ENCODE measurements around the gene EHBP1. TPM values are rescaled to one million over a fixed set of nuclear protein-coding genes. Genes with fewer than 3 reads are reported as not detected.

The EHBP1 gene
- total RNA-seq, 1 donor from 2014 or later, result 46.5 TPM

- DNase-seq (ENCODE audit: extremely low spot score, unreplicated experiment), result no peak
- no peak overlapping the region for H3K27ac Mint-ChIP-seq (ENCODE audit: unreplicated experiment)
- no peaks in the 10 kb centered on the region for H3K4me1 Mint-ChIP-seq (ENCODE audit: unreplicated experiment)
- no peaks in the 10 kb centered on the region for H3K9me3 Mint-ChIP-seq (ENCODE audit: unreplicated experiment)
- H3K36me3 Mint-ChIP-seq (ENCODE audit: unreplicated experiment), result peaks cover 27% of the 10 kb centered on the region
- no peak overlapping the region for H3K4me3 Mint-ChIP-seq (ENCODE audit: unreplicated experiment)
- TF ChIP-seq CTCF (IDR thresholded peaks at IDR 0.05), result no peak
- no peaks in the 10 kb centered on the region for H3K27me3 Mint-ChIP-seq (ENCODE audit: unreplicated experiment)
These were observed 291.1 kb downstream of the EHBP1 start for GRCh38 chr2:62996534-62997186.

- Mint-ChIP-seq H3K36me3 (ENCODE audit: unreplicated experiment) (peaks cover 27% of the 10 kb centered on the region), H3K4me3 (ENCODE audit: unreplicated experiment) (no peak overlapping the region), H3K9me3 (ENCODE audit: unreplicated experiment) (no peaks in the 10 kb centered on the region), H3K27ac (ENCODE audit: unreplicated experiment) (no peak overlapping the region), H3K4me1 (ENCODE audit: unreplicated experiment) (no peaks in the 10 kb centered on the region), H3K27me3 (ENCODE audit: unreplicated experiment) (no peaks in the 10 kb centered on the region)
- DNase-seq (ENCODE audit: extremely low spot score, unreplicated experiment), result no peak
- no peak for TF ChIP-seq CTCF (IDR thresholded peaks at IDR 0.05)
These were observed 293.4 kb downstream of the EHBP1 start for GRCh38 chr2:62998949-62999348.

DNA sequence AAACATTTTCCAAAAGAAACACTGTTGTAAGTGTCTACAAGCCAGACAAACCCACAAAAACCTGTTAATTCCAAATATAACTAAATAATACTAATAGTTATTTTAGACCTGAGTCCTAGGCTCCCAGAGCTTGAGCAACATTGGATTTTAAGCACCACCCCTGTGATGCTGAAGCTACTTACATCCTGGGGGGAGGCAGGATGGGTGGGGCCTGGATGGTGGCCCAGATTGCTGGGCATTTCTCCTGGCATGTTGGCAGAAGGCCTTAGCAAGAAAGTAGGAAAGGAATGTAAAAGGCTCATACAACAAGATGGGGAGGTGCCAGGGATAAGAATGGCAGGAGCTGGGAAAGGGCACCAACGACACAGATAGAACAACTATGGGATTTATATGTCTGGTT lies 294.4 kb downstream of the EHBP1 start:
- no peak overlapping the region for H3K4me3 Mint-ChIP-seq (ENCODE audit: unreplicated experiment)
- peaks cover 26% of the 10 kb centered on the region for H3K36me3 Mint-ChIP-seq (ENCODE audit: unreplicated experiment)
- no peak overlapping the region for H3K27ac Mint-ChIP-seq (ENCODE audit: unreplicated experiment)
- no peak for TF ChIP-seq CTCF (IDR thresholded peaks at IDR 0.05)
- DNase-seq (ENCODE audit: extremely low spot score, unreplicated experiment), result no peak
- H3K4me1 Mint-ChIP-seq (ENCODE audit: unreplicated experiment), result no peaks in the 10 kb centered on the region
- H3K9me3 Mint-ChIP-seq (ENCODE audit: unreplicated experiment), result no peaks in the 10 kb centered on the region
- H3K27me3 Mint-ChIP-seq (ENCODE audit: unreplicated experiment), result no peaks in the 10 kb centered on the region

- Mint-ChIP-seq H3K36me3 (ENCODE audit: unreplicated experiment) (peaks cover 26% of the 10 kb centered on the region), H3K27me3 (ENCODE audit: unreplicated experiment) (no peaks in the 10 kb centered on the region), H3K4me1 (ENCODE audit: unreplicated experiment) (no peaks in the 10 kb centered on the region), H3K9me3 (ENCODE audit: unreplicated experiment) (no peaks in the 10 kb centered on the region), H3K27ac (ENCODE audit: unreplicated experiment) (no peak overlapping the region), H3K4me3 (ENCODE audit: unreplicated experiment) (no peak overlapping the region)
- DNase-seq (ENCODE audit: extremely low spot score, unreplicated experiment), result no peak
- TF ChIP-seq CTCF (IDR thresholded peaks at IDR 0.05), result no peak
These were observed 295.3 kb downstream of the EHBP1 start for GRCh38 chr2:63000801-63001200.

DNA sequence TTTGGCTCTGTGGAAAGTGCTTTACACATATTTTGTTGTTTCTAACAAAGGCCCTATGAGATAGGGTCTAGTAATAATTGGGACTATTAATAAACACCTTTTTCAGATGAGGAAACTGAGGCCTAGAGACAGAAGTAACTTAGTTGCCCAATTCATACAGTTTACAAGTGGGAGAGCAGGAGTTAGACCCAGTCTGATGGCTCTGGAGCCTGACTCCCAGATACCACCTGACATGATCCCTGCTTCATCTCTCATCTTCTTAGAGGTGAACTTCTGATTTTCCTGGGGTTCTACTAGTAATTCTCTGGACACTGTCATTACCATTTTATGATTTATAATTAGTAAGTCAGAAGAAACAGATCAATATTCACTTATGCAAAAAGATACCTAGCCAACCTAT lies 296.1 kb downstream of the EHBP1 start:
- no peaks in the 10 kb centered on the region for H3K9me3 Mint-ChIP-seq (ENCODE audit: unreplicated experiment)
- H3K36me3 Mint-ChIP-seq (ENCODE audit: unreplicated experiment), result peaks cover 23% of the 10 kb centered on the region
- H3K4me1 Mint-ChIP-seq (ENCODE audit: unreplicated experiment), result no peaks in the 10 kb centered on the region
- no peak overlapping the region for H3K4me3 Mint-ChIP-seq (ENCODE audit: unreplicated experiment)
- DNase-seq (ENCODE audit: extremely low spot score, unreplicated experiment), result no peak
- no peaks in the 10 kb centered on the region for H3K27me3 Mint-ChIP-seq (ENCODE audit: unreplicated experiment)
- no peak overlapping the region for H3K27ac Mint-ChIP-seq (ENCODE audit: unreplicated experiment)
- no peak for TF ChIP-seq CTCF (IDR thresholded peaks at IDR 0.05)

Data from osteocyte (in vitro differentiated cells).